Measurements from ENCODE around the gene CFAP61.

DNA sequence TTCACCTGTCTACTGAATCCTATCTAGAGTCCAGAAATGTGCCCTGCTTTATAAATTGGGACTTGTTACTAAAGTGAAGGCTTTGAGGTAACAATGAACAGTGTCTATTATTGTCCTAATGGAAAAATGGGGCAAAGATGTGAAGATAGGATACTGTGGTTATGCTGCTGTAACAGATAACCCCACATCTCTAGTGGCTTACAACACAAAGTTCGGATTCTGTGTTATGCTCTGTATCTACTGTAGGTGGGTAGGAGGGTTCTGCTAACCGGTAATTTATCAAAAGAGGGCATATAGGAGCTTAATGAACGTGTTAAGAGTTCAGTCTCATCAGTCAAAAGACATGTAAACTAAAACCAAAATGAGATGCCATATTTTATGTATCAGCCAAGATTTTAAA, 28.9 kb upstream of the CFAP61 start:
- TF ChIP-seq NBN (IDR thresholded peaks at IDR 0.05; ENCODE audit: low read depth) (no peak), CC2D1A (IDR thresholded peaks at IDR 0.05) (no peak), CHD4 (IDR thresholded peaks at IDR 0.05; ENCODE audit: insufficient read depth, insufficient replicate concordance, low read depth, low read length, poor library complexity, severe bottlenecking) (no peak), CBX3 (IDR thresholded peaks at IDR 0.05; ENCODE audit: borderline replicate concordance in 1 of 2, low read length in 2 of 2) (no peak)
- TF ChIP-seq, protein P1, sequence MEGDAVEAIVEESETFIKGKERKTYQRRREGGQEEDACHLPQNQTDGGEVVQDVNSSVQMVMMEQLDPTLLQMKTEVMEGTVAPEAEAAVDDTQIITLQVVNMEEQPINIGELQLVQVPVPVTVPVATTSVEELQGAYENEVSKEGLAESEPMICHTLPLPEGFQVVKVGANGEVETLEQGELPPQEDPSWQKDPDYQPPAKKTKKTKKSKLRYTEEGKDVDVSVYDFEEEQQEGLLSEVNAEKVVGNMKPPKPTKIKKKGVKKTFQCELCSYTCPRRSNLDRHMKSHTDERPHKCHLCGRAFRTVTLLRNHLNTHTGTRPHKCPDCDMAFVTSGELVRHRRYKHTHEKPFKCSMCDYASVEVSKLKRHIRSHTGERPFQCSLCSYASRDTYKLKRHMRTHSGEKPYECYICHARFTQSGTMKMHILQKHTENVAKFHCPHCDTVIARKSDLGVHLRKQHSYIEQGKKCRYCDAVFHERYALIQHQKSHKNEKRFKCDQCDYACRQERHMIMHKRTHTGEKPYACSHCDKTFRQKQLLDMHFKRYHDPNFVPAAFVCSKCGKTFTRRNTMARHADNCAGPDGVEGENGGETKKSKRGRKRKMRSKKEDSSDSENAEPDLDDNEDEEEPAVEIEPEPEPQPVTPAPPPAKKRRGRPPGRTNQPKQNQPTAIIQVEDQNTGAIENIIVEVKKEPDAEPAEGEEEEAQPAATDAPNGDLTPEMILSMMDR (IDR thresholded peaks at IDR 0.05 in 2 of 3, conservative IDR thresholded peaks at IDR 0.05 in 1 of 3; ENCODE audit: insufficient read depth in 2 of 3, low read depth in 1 of 3, low read length in 3 of 3), result no peak
